K562 (cell line): ENCODE data around the gene RAB24. TPM values are rescaled to one million over a fixed set of nuclear protein-coding genes. Genes with fewer than 3 reads are reported as not detected.

Experiments
- ATF7 ChIP-seq: fragments of 450-650 bp; IDR thresholded peaks from 2 replicates; pipeline ENCODE4 v1.7.1; 2014; ENCODE audit warnings: mild to moderate bottlenecking, moderate library complexity
- CREB1 ChIP-seq, 2 experiments: sonication (generic) in 1 of 2; formaldehyde crosslinking in 1 of 2; IDR thresholded peaks; 2 replicates each; pipeline versions ENCODE4 v1.6.1 to v1.8.0; 2012 to 2022; ENCODE audit warnings: inconsistent platforms in 1 of 2, mild to moderate bottlenecking in 1 of 2, missing genetic modification reagents in 1 of 2, moderate library complexity in 1 of 2
- EP300 ChIP-seq: IDR thresholded peaks from 2 replicates; pipeline ENCODE4 v1.6.1; 2012; ENCODE audit warnings: low read length, improper control_type of control experiment
- ETS2 ChIP-seq: IDR thresholded peaks from 2 replicates; pipeline ENCODE4 v1.6.1; 2016; ENCODE audit warnings: borderline replicate concordance, missing genetic modification characterization, mild to moderate bottlenecking, moderate library complexity, missing compliant biosample characterization; ENCODE audit not compliant: poor library complexity, severe bottlenecking
- PHF8 ChIP-seq: fragments of 200-600 bp; sonication (generic); IDR thresholded peaks from 2 replicates; pipeline ENCODE4 v1.6.1; 2012; ENCODE audit warnings: mixed run types, mild to moderate bottlenecking, inconsistent platforms, low read length, moderate library complexity, borderline replicate concordance
- POLR2H ChIP-seq: IDR thresholded peaks from 2 replicates; pipeline ENCODE4 v1.6.1; 2016; ENCODE audit warnings: missing genetic modification characterization, low read depth, mild to moderate bottlenecking, control low read depth, missing compliant biosample characterization, moderate library complexity
- RFX7 ChIP-seq: fragments of 250-450 bp; sonication (Bioruptor Pico); IDR thresholded peaks from 2 replicates; pipeline ENCODE4 v1.5.1; 2021; ENCODE audit warnings: mild to moderate bottlenecking
- ZBTB40 ChIP-seq, 2 experiments: fragments of 450-650 bp in 1 of 2; sonication (generic) in 1 of 2; formaldehyde crosslinking in 1 of 2; IDR thresholded peaks; 2 replicates each; pipeline versions ENCODE4 v1.7.1 to v1.9.0; 2016 to 2022; ENCODE audit warnings: inconsistent platforms in 1 of 2, mild to moderate bottlenecking in 1 of 2, missing genetic modification reagents in 1 of 2
- polyA plus RNA-seq, 8 experiments: library from polyadenylated mRNA; depleted of rRNA in 4 of 8; stranded (reverse) in 5 of 8; unstranded in 3 of 8; fragments of >200 nt; fragmentation: Nextera tagmentation in 2 of 8; fragmentation: Illumina TruSeq in 1 of 8; extraction: Ambion mirVana in 2 of 8; extraction: Trizol in 1 of 8; gene quantifications; 2 replicates each; pipeline versions ENCODE4 v1.2.1 to v1.2.3, GENCODE V29; 2011 to 2014; ENCODE audit warnings: inconsistent platforms in 1 of 8, missing spikeins in 1 of 8
- total RNA-seq, 7 experiments: library from RNA; depleted of rRNA in 6 of 7; stranded (reverse); fragments of >200 nt in 6 of 7; fragmentation: Illumina TruSeq in 2 of 7; extraction: Trizol in 2 of 7; gene quantifications; 2 replicates each; pipeline versions ENCODE4 v1.2.1 to v1.2.3, GENCODE V29; 2011 to 2021; ENCODE audit warnings: low replicate concordance in 1 of 7

Gene RAB24
- total and polyA plus RNA-seq, 9 of the 15 experiments (the other 6 are each of a cell fraction or from before 2014, with no cell fraction given) = 13.9 to 107 (median 34.8) TPM

GRCh38 chr5:177296581-177296980 is 6.9 kb downstream of the RAB24 start (continued):
- TF ChIP-seq ZBTB40 (IDR thresholded peaks at IDR 0.05) (no peak), ZBTB40 (CRISPR knock-in tag; IDR thresholded peaks at IDR 0.05) (no peak), ETS2 (tag) (no peak), ATF7 (no peak), CREB1 (IDR thresholded peaks at IDR 0.05) (no peak), CREB1 (CRISPR knock-in tag; IDR thresholded peaks at IDR 0.05) (no peak), PHF8 (no peak), POLR2H (tag) (no peak), RFX7 (no peak), EP300 (no peak)
- TF ChIP-seq, all 486 proteins: peak for 0
